Islet precursor cell (in vitro differentiated cells): ENCODE results near the gene LPCAT1.
"Not testable (repeated sequence)": the region's sequence is repeated elsewhere in the genome, so short reads cannot be mapped to it uniquely, and the experiment has no call there.

ENCODE experiments used
- DNase-seq: peaks from one replicate; pipeline ENCODE4 v3.0.0-alpha.2; 2018

The LPCAT1 gene

GRCh38 chr5:1540166-1540565 lies 16.4 kb upstream of the LPCAT1 start:
- DNase-seq = peak; percentile 56

GRCh38 chr5:1539393-1540161 lies 15.8 kb upstream of the LPCAT1 start:
- DNase-seq = not testable (repeated sequence)

GRCh38 chr5:1538741-1539392 lies 15.1 kb upstream of the LPCAT1 start:
- no peak for DNase-seq

GRCh38 chr5:1538276-1538675 lies 14.5 kb upstream of the LPCAT1 start:
- no peak for DNase-seq

- peak; percentile 35 for DNase-seq
Observed at GRCh38 chr5:1537603-1538154, 13.9 kb upstream of the LPCAT1 start.

- DNase-seq = no peak
Observed at GRCh38 chr5:1536871-1537602, 13.3 kb upstream of the LPCAT1 start.

DNA sequence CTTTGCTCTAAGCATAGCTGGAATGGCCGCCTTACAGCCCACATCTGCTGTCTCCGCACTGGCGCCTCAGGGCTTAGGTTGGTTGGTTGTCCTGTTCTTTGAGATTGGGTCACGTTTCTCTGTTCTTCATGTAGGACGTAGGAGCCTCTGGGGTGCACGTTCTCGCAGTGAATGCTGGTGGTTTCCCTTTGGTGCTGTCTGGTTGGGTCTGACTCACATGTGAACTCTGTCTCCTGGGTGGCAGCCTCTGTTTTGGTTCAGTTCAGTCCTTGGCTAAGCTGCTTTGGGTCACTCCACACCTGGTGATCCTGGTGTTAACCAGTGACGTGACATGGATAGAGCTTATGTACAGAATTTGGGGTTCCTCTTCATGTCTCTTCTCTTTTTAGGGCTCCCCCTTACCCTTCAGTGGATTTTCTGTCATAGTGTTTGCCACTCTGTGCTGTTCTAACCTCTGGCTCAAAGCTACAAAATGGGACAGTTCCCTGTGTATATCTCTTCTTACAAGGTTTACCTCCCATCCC lies 12.6 kb upstream of the LPCAT1 start:
- DNase-seq = peak; percentile 59

DNA sequence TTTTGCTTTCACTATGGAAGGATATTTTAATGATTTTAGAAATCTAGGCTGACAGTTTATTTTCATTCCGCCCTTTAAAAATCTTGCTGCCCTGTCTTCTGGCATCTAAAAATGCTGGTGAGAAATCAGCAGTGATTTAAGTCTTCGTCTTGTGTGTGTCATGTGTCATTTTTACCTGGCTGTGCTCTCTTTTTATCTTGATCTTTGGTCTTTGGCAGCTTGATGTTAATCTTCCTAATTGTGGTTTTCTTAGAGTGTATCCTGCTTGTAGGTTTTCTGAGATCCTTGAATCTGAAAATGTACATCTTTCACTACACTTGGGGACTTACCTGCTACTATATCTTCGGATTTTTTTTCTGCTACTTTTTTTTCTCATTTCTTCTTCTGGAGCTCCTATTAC lies 11.9 kb upstream of the LPCAT1 start:
- DNase-seq = no peak

- no peak for DNase-seq
Observed at GRCh38 chr5:1532384-1532783, 8.6 kb upstream of the LPCAT1 start.

GRCh38 chr5:1529498-1529897 lies 5.7 kb upstream of the LPCAT1 start:
- DNase-seq = no peak

DNA sequence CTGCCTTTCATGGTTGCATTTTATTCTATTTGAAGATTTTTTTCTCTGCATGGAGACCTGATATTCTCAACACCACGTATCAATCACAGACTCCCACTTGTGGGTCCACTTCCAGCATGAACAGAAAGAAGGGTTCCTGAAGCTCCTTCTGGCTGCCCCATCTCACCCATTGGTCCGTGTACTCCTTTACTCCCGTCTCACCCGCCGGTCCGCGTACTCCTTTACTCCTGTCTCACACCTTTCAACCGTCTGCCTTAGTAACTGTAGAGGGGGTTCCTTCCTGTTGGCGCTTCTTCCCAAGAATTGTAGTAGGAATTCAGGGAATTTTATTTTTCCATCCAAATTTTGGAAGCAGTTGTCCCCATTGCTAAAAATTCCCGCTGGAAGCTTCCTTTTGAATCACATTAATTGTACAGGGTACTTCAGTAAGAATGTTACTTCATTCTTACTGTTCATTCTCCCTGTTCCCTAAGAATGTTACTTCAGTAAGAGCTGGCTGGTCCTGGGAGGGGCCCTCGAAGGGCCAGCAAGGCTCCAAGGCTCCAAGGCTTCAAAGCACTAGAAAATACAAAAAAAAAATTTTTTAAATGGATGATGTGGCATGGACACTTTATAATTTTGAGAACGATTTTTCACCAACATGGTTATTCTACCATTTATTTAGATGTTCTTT lies 3.9 kb upstream of the LPCAT1 start:
- peak; percentile 18 for DNase-seq

GRCh38 chr5:1526681-1527131 lies 2.9 kb upstream of the LPCAT1 start:
- peak; percentile 36 for DNase-seq

GRCh38 chr5:1526190-1526631 lies 2.5 kb upstream of the LPCAT1 start:
- DNase-seq = peak; percentile 41

GRCh38 chr5:1525624-1526189 lies 1.9 kb upstream of the LPCAT1 start:
- peak; percentile 47 for DNase-seq

DNA sequence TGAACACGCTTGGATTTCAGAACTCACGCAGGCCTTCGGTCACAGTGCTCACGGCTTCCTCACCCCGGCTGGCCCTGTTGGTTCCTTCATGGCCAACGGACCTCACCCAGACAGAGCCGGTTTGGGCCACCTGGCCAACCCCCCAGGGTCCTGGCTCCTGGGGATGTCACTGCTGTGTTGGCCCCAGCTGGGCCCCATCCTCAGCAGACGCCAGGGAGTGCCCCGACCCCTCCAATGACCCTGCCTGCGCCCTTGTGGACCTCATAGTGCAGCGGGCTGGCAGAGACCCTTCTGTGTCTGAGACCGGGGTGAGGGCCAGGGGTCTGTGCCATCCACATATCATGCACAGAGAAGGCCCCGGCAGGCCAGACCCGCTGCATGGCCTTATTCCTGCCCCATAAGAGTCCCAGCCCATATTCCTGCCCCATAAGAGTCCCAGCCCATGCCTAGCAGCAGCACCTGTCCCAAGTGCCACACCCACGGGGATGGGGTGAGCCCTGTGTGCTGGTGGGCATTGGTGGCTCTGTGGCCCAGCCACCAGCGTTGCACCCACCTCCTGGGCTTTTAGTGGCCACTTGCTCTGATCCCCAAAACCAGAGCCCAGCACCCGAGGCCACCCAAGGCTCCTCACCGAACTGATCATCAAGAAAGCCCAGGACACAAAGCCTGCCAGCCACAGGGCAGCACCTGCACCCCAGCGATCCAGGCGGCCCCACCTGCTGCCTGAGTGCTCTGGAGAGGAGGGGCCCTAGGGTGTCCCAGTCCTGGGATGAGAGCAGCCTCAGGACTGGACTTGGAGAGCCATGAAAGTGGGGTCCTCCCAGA lies 1.3 kb upstream of the LPCAT1 start:
- DNase-seq = peak; percentile 46

DNA sequence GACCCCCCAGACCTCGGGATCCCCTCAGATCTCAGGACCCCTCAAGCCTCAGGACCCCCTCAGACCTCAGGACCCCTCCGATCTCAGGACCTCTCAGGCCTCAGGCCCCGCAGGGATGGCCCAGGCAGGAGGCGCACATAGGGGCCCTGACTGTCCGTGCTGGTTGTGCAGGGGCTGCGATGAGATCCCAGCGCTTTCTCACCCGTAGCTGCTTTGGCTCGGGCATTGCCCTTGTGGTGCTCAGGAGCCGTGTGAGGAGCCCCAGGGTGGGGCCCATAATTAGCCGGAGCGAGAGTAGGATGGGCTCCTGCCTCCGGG lies 680 bp upstream of the LPCAT1 start:
- no peak for DNase-seq

DNA sequence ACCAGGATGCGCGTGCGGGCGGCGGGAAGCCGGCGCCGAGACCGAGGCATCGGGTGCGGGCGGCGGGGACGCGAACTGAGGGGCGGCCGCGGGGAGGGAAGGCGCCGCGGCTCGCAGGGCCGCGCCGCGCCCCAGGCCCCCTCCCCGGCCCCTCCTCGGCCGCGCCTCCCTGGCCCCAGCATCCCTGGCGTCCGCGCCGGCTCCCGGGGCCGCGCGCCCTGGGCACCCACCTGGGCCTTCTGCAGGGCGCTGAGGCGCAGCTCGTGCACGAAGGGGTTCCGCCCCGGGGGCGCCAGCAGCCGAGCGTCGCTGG lies 324 bp downstream of the LPCAT1 start:
- DNase-seq = no peak

DNA sequence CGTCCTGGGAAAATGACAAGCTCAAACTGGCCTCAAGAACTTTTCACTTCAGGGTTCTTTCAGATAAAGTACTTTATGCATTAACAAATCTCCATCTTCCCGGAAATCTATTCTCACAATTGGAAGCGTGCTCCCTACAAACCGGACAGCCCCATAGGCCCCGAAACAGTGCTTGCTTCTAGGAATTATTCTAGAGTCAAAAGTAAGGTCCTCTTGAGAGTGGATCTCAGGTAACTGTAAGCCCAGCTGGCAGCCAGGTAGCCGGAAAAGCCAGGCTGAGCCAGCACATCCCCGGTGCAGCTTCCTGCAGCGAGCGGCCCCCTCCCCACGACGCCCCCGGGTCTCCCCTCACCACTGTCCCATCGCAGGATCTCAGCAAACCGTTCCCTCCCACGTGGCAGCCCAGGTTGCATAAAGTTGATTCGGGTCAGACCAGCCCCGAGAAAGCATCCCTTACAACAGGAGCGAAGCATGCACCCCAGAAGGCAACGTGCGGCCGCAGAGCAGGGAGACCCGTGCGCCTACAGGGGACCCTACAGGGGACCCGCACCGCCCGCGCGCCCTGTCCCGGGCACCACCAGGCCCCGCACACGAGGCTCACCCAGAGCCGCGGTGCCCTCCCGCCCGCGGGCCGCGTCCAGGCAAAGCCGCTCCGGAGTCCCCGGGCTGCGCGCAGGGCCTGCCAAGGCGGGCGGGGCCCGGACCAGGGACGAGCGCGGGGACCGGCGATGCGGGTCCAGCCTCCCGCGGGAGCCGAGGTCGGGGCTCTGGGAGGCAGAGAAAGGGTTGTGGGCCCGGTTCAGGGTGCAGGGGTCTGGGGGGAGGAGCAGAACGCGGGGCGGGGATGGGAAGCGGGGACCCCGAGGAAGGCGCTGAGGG lies 920 bp downstream of the LPCAT1 start:
- peak; percentile 55 for DNase-seq

DNA sequence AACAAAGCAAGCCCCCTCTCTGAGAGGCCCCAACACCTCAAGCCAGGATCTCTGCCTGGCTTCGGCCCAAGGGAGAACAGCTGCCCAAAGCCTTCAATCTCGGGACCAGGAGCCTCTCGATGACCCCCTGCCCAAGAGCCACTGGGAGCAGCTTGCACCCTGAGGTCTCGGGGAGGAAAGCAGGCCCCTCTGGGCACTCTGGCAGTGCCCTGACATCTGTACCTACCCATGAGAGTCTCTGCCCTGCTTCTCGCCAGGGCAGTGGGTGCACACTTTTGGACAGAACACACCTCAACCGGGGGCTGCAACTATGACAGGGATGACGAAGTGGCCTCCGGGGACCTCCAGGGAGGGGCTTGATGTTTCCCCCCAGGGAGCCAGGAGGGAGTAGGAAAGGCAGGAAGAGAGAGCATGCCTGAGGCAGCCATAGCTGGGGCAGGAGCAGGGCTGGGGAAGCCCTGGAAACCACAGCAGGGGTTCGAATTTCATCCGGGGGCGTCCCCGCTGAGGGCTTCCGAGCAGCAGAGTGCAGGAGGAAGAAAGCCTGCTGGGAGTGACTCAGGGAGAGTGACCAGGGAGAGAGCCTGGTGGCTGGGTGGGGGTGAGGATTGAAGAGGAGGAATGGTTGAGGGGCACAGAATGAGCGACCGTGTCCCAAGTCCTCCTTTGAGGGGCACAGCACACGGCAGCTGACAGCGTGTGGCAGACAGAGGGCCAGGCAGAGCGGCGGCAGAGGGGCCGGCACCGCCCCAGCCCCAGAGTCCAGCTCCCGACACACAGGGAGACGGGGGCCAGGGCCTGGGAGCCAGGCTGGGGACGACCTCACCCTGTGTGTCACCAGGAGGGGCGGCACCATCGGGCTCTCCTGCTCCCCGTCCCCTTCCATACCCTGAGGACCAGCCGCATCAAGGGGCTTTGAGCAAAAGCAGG lies 1.8 kb downstream of the LPCAT1 start:
- DNase-seq = peak; percentile 87
